ENCODE measurements around the gene MFAP1.
"Not testable (repeated sequence)": the region's sequence is repeated elsewhere in the genome, so short reads cannot be mapped to it uniquely, and the experiment has no call there.

DNA sequence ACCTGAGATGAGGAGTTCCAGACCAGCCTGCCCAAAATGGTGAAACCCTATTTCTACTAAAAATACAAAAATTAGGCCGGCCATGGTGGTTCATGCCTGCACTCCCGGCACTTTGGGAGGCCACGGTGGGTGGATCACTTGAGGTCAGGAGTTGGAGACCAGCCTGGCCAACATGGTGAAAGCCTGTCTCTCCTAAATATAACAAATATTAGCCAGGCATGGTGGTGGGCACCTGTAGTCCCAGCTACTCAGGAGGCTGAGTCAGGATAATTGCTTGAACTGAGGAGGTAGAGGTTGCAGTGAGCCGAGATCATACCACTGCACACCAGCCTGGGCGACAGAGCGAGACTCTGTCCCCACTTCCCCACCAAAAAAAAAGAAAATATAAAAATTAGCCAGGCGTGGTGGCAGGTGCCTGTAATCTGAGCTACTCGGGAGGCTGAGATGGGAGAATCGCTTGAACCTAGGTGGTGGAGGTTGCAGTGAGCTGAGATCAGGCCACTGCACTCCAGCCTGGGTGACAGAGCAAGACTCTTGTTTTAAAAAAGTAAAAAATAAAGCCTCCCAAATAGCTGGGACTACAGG lies 6.3 kb upstream of the MFAP1 start:
- not testable (repeated sequence) for TF ChIP-seq EZH2phosphoT487 (IDR thresholded peaks at IDR 0.05; ENCODE audit: low read depth); CTCF (IDR thresholded peaks at IDR 0.05; ENCODE audit: low read depth, low read length)
